HUES64 (cell line): ENCODE measurements around the gene ZNF574. TPM values are rescaled to one million over a fixed set of nuclear protein-coding genes. Genes with fewer than 3 reads are reported as not detected.
"Not testable (repeated sequence)": the region's sequence is repeated elsewhere in the genome, so short reads cannot be mapped to it uniquely, and the experiment has no call there.

ENCODE experiments used
- H3K27ac ChIP-seq: 2 replicates; pipeline ENCODE4 v1.7.0; 2013; ENCODE audit warnings: low read depth, low read length, inconsistent platforms
- H3K27me3 ChIP-seq: 2 replicates; pipeline ENCODE4 v1.6.1; 2013; ENCODE audit warnings: mild to moderate bottlenecking, low read length; ENCODE audit not compliant: insufficient read depth
- H3K36me3 ChIP-seq: 2 replicates; pipeline ENCODE4 v1.6.1; 2013; ENCODE audit warnings: mild to moderate bottlenecking, low read length; ENCODE audit not compliant: insufficient read depth
- H3K4me1 ChIP-seq: 2 replicates; pipeline ENCODE4 v1.6.1; 2013; ENCODE audit warnings: mild to moderate bottlenecking, low read length, moderate library complexity; ENCODE audit not compliant: insufficient read depth
- H3K4me3 ChIP-seq: 2 replicates; pipeline ENCODE4 v1.5.1; 2013; ENCODE audit warnings: mild to moderate bottlenecking, low read length, moderate library complexity
- H3K9ac ChIP-seq: 2 replicates; pipeline ENCODE4 v1.6.1; 2013; ENCODE audit warnings: mild to moderate bottlenecking, low read depth, low read length
- H3K9me3 ChIP-seq: 2 replicates; pipeline ENCODE4 v1.6.1; 2013; ENCODE audit warnings: low read depth, low read length; ENCODE audit not compliant: insufficient read depth
- WGBS: fragments of 150-250, 120-280 bp; methylation state at CpG from one replicate; pipeline ENCODE4 v1.1.7; 2013; ENCODE audit warnings: missing lambda C conversion rate; 5-methylcytosine and 5-hydroxymethylcytosine counted together
- polyA plus RNA-seq, 2 experiments: library from polyadenylated mRNA; stranded (reverse); fragments of 50-300 nt; gene quantifications; one replicate each; pipeline ENCODE4 v1.2.3, GENCODE V29; 2013

ZNF574 gene
- polyA plus RNA-seq (2013, experiment 1 of 2), result 21.0 TPM
- polyA plus RNA-seq (2013, experiment 2 of 2), result 21.1 TPM

GRCh38 chr19:42075616-42076379 is at the start of gene ZNF574:
Gene ZNF574, plus strand, starts transcription at chr19:42076166. Its CDS starts 2,441 bp downstream, at chr19:42078607.
- WGBS, result under 1% methylated on average over 80 of the region's 80 CpGs
- peaks cover 27% of the 10 kb centered on the region for H3K36me3 ChIP-seq
- no peaks in the 10 kb centered on the region for H3K9me3 ChIP-seq
- no peaks in the 10 kb centered on the region for H3K27me3 ChIP-seq
- H3K27ac ChIP-seq, result peak within 1 kb of the TSS; percentile 85
- H3K9ac ChIP-seq, result peak within 1 kb of the TSS; percentile 93
- H3K4me3 ChIP-seq, result peak within 1 kb of the TSS; percentile 97
- H3K4me1 ChIP-seq, result 0 out of 2 replicates have a peak, but pooled peaks cover 3% of the 10 kb centered on the region

GRCh38 chr19:42028304-42029216 is 47.4 kb upstream of the ZNF574 start:
- peak overlapping the region; percentile 52 for H3K4me3 ChIP-seq
- H3K36me3 ChIP-seq, result peaks cover 12% of the 10 kb centered on the region
- no peaks in the 10 kb centered on the region for H3K9me3 ChIP-seq
- H3K4me1 ChIP-seq, result peaks cover 11% of the 10 kb centered on the region
- 0 out of 2 replicates have a peak overlapping the region, but pooled peaks have one; percentile 9 for H3K9ac ChIP-seq
- WGBS, result 70% methylated on average over 6 of the region's 8 CpGs
- H3K27me3 ChIP-seq, result no peaks in the 10 kb centered on the region
- no peak overlapping the region for H3K27ac ChIP-seq

- Histone ChIP-seq H3K4me3 (no peak overlapping the region), H3K9me3 (no peaks in the 10 kb centered on the region), H3K27me3 (no peaks in the 10 kb centered on the region), H3K9ac (no peak overlapping the region), H3K36me3 (peaks cover 12% of the 10 kb centered on the region), H3K27ac (no peak overlapping the region), H3K4me1 (peaks cover 11% of the 10 kb centered on the region)
- 95% methylated on average over 7 of the region's 7 CpGs for WGBS
Observed at GRCh38 chr19:42030645-42031440, 45.1 kb upstream of the ZNF574 start.

- no peaks in the 10 kb centered on the region for H3K9me3 ChIP-seq
- H3K9ac ChIP-seq, result no peak overlapping the region
- 29% methylated on average over 5 of the region's 5 CpGs for WGBS
- no peaks in the 10 kb centered on the region for H3K27me3 ChIP-seq
- peaks cover 11% of the 10 kb centered on the region for H3K4me1 ChIP-seq
- peak overlapping the region; percentile 86; the same call in 1 of the 2 replicates for H3K27ac ChIP-seq
- peaks cover 17% of the 10 kb centered on the region for H3K36me3 ChIP-seq
- H3K4me3 ChIP-seq, result no peak overlapping the region
Observed at GRCh38 chr19:42032431-42032830, 43.5 kb upstream of the ZNF574 start.

GRCh38 chr19:42033413-42033812 is 42.6 kb upstream of the ZNF574 start:
- 94% methylated on average over 5 of the region's 5 CpGs for WGBS
- no peak overlapping the region for H3K27ac ChIP-seq

DNA sequence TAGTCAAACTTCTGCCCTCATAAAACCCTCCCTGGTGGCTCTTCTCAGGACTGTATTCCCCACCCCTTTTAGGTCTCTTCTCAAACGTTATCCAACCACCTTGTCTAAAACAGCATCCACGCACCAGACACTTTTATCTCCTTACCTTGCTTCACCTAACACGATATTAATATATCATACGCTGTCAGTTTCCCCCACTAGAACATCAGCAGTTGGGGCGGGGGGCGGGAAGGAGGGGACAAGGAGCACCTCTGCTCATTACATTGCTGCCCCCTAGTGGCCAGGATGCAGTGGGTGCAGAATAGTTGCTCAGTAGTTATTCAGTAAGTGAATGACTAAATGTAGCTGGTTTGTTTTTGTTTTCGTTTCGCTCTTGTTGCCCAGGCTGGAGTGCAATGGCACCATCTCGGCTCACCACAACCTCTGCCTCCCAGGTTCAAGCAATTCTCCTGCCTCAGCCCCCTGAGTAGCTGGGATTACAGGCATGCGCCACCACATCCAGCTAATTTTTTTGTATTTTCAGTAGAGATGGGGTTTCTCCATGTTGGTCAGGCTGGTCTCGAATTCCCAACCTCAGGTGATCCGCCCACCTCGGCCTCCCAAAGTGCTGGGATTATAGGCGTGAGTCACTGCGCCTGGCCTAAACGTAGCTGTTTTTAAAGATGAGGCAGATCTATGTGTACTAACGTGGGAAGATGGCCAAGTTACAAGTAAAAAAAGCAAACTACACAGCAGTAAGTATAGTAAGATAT is 41.1 kb upstream of the ZNF574 start:
- peaks cover 33% of the 10 kb centered on the region for H3K36me3 ChIP-seq
- H3K9ac ChIP-seq, H3K9me3 ChIP-seq, H3K4me3 ChIP-seq, H3K27me3 ChIP-seq: not testable (repeated sequence)
- WGBS, result 60% methylated on average over 17 of the region's 17 CpGs
- H3K27ac ChIP-seq, result peak overlapping the region; percentile 28; the same call in 1 of the 2 replicates
- peaks cover 11% of the 10 kb centered on the region for H3K4me1 ChIP-seq

More at GRCh38 chr19:42033413-42033812, 42.6 kb upstream of the ZNF574 start:
- Histone ChIP-seq H3K4me1 (peaks cover 11% of the 10 kb centered on the region), H3K9me3 (no peaks in the 10 kb centered on the region), H3K27me3 (no peaks in the 10 kb centered on the region), H3K9ac (no peak overlapping the region), H3K36me3 (peaks cover 22% of the 10 kb centered on the region), H3K4me3 (no peak overlapping the region)

DNA sequence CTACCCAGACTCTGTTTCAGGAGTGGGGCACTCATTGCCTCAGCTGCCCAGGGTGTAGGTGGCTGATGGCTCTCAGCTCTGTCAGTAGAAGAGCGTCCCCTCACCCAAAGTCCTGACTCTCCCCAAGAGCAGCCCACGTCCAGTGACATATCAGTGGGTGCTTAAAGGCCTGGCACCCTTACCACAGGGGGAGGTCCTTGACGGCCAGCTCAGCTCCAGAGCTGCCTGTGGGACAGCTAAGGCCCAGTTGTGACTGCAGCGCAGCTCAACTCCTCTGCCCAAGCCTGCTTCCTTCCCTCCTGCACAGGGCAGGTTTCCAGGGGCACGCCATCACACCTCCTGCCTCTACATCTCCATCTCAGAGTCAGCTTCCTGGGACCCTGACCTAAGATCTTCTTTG is 38.3 kb upstream of the ZNF574 start:
- no peaks in the 10 kb centered on the region for H3K9me3 ChIP-seq
- WGBS, result 92% methylated on average over 5 of the region's 5 CpGs
- no peak overlapping the region for H3K4me3 ChIP-seq
- H3K4me1 ChIP-seq, result peaks cover 2% of the 10 kb centered on the region; the same call in 1 of the 2 replicates
- H3K9ac ChIP-seq, result no peak overlapping the region
- no peak overlapping the region for H3K27ac ChIP-seq
- no peaks in the 10 kb centered on the region for H3K27me3 ChIP-seq
- peaks cover 53% of the 10 kb centered on the region for H3K36me3 ChIP-seq

GRCh38 chr19:42038666-42039065 is 37.3 kb upstream of the ZNF574 start:
- Histone ChIP-seq H3K9ac (no peak overlapping the region), H3K4me3 (no peak overlapping the region), H3K27ac (no peak overlapping the region), H3K27me3 (no peaks in the 10 kb centered on the region), H3K36me3 (peaks cover 62% of the 10 kb centered on the region), H3K9me3 (no peaks in the 10 kb centered on the region), H3K4me1 (no peaks in the 10 kb centered on the region)
- 94% methylated on average over 6 of the region's 6 CpGs for WGBS

GRCh38 chr19:42040031-42040430 is 35.9 kb upstream of the ZNF574 start:
- no peaks in the 10 kb centered on the region for H3K27me3 ChIP-seq
- H3K36me3 ChIP-seq, result peaks cover 74% of the 10 kb centered on the region
- no peak overlapping the region for H3K27ac ChIP-seq

DNA sequence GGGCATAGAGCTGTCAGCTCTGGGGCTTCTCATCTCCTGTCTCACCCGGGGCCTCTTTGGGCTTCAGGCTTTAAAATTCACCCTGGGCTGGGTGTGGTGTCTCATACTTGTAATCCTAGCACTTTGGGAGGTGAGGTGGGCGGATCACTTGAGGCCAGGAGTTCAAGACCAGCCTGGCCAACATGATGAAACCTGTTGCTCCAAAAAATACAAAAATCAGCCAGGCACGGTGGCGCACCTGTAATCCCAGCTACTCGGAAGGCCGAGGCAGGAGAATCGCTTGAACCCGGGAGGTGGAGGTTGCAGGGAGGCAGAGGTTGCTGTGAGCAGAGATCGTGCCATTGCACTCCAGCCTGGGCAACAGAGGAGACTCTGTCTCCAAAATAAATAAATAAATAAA is 35.5 kb upstream of the ZNF574 start:
- 97% methylated on average over 9 of the region's 9 CpGs for WGBS
- not testable (repeated sequence) for H3K4me1 ChIP-seq, H3K27me3 ChIP-seq, H3K4me3 ChIP-seq, H3K27ac ChIP-seq, H3K9me3 ChIP-seq, H3K9ac ChIP-seq
- peaks cover 78% of the 10 kb centered on the region for H3K36me3 ChIP-seq

More at GRCh38 chr19:42040031-42040430, 35.9 kb upstream of the ZNF574 start:
- Histone ChIP-seq H3K9ac (no peak overlapping the region), H3K9me3 (no peaks in the 10 kb centered on the region), H3K4me3 (no peak overlapping the region), H3K4me1 (no peaks in the 10 kb centered on the region)
